Measurements from ENCODE around the gene NELL2.

NELL2 gene

DNA sequence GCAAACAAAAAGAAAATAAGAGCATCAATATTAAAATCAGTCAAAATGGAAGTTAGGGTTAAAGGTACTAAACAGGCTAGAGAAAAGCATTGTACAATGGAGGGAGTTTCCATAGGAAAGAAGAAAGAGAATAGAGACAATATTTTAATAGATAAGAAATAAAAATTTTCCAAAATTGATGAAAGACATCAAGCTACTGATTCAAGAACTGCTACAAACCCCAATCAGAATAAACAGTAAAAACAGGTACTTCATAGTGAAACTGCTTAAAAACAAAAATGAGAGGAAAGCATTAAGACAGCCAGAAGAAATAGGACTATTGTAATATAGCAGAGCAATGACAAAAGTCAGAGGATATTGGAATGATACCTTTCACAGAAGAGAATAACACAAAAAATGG is 413.4 kb downstream of the NELL2 start:
- no peak for DNase-seq (ENCODE audit: low spot score)

GRCh38 chr12:44460261-44460660 is 415.9 kb downstream of the NELL2 start:
- no peak for DNase-seq (ENCODE audit: low spot score)

DNA sequence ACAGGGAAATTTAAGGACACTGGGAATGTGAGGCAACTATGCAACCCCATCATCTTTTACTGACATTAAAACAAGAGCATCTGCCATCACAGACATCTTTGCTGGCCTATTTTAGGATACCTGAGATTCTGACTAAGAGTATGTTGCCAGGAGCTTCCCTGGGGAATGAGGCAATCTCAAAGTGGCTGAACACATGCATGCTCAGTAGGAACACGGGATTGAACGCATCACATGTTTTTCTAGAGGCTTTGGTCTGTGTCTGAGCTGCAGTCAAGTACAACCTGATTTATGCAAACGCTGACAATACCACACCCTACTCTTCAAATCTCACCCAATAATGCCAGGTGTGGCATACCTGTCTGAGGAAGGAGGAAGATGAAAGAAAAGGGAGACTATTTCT is 416.5 kb downstream of the NELL2 start:
- DNase-seq (ENCODE audit: low spot score), result no peak

Measured in GM03348 (cell line).